HG03439 (cell line): ENCODE data around the gene HYI.
"Not testable (repeated sequence)": the region's sequence is repeated elsewhere in the genome, so short reads cannot be mapped to it uniquely, and the experiment has no call there.

Experiments
- ATAC-seq: cut with Tn5 transposase; IDR thresholded peaks from one replicate; pipeline ENCODE4 v1.9.1; 2021; ENCODE audit warnings: mild to moderate bottlenecking, moderate library complexity; ENCODE audit not compliant: unreplicated experiment

The HYI gene, protein sequence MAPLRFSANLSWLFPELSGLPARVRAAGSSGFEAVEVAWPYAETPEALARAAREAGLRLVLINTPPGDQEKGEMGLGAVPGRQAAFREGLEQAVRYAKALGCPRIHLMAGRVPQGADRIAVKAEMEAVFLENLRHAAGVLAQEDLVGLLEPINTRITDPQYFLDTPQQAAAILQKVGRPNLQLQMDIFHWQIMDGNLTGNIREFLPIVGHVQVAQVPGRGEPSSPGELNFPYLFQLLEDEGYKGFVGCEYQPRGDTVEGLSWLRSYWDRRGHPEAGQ

DNA sequence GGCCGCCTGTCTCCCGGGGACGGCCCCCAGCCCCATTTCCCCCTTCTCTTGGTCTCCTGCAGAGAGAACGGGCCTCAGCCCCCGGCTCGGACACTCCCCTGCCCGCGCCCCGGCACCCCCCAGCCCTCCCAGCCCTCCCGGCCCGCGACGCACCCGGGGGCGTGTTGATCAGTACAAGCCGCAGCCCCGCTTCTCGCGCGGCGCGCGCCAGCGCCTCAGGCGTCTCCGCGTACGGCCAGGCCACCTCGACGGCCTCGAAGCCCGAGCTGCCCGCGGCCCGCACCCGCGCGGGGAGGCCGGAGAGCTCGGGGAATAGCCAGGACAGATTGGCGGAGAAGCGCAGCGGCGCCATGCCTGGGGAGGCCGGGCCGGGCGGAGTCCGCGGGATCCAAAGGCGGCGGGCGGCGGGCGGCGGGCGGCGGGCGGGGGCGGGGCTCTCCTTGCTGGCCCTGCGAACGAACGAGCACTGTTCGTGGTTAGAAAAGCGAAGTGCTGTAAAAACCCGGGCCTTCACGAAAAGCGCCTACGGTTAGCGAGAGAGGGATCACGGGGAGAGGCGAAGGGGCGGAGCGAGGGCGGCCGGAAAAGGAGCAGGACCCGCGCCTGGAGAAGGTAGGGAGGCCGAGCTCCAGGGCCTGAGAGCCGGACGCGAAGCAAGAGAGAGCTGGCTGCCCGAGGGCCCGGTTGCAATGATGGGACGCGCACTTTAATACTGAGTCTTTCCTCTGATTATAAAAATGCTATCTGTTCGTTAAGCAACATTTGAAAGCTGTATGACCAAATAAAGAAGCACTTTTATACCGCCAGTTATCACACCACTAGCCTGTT, at the start of gene HYI:
HYI (minus strand) TSS at position 490 of the 828 bp plus-strand sequence; CDS start at position 352, 138 bp downstream.
- peak; percentile 43 for ATAC-seq

DNA sequence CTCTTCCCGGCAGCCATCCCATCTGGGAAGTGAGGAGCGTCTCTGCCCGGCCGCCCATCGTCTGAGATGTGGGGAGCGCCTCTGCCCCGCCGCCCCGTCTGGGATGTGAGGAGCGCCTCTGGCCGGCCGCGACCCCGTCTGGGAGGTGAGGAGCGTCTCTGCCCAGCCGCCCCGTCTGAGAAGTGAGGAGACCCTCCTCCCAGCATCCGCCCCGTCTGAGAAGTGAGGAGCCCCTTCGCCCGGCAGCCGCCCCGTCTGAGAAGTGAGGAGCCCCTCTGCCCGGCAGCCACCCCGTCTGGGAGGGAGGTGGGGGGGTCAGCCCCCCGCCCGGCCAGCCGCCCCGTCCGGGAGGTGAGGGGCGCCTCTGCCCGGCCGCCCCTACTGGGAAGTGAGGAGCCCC, 48.1 kb upstream of the HYI start:
- ATAC-seq = not testable (repeated sequence)

DNA sequence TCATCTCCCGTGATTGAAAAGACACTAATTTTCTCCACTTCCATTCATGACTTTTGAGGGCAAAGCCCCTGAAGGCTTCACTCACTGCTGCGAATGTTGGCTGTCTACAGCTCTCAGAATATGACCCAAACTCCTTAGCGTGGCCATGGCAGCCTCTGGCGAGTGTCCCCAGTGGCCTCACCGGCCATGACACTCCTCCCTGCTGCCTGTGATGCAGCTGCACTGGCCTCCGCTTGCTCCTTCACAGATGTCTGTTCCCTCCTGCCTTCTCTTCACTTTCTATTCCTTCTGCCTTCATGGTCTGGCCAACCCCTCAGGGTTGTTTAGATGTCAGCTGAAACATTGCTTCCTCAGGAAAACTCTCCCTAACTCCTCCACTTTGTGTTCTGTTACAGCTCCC, 46.2 kb upstream of the HYI start:
- no peak for ATAC-seq

DNA sequence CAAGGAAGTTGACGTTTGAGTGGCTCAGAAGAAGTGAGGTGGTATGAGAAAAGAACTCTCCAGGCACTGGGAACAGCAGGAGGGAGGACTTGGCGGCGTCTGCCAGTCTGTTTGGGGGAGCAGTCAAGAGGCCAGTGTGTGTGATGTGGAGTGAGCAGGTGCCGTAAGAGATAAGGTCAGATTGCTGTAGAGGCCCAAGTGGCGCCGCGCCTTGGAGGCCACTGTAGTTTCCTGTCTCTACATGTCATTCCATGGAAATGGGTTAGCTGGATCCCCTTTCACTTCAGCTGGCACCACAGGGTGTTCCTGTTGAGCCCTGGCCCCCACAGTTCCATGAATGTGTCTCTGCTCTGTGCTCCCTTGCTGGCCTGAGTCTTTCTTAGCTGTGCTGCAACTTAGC, 41.5 kb upstream of the HYI start:
- ATAC-seq = no peak

DNA sequence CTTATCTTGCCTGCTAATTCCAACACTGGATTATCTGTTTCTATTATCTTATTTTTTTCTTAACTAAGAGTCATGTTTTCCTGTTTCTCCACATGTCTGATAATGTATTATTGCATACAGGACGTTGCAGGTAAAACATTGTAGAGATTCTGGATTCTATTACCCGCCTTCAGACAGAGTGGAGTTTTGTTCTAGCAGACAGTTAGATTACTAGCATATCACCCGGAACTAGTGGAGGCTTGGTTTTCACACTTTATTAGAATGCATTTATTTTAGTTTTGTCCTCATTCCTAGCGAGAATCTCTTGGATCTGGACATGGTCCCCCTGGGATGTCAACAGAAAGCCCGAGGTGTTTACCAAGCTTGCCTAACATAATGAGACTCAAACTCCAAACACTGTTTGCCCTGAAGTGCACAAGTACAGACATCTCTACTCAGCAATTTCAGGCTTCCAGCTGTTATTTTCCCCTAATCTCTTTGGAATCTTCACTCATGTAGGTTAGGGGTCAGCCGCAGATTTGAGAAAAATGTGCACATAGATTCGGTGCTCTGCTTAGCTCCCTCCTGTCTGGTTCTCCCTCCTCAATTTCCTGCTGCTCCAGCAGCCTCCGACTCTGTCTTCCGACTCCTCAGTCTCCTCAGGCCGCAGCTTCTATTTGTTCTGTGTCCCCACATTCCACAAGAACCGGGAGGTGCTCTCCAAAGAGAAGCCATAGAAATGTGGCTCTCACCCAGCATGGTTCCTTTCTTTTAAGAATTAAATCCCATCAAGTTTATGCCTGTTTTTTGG, 40.1 kb upstream of the HYI start:
- ATAC-seq = no peak

DNA sequence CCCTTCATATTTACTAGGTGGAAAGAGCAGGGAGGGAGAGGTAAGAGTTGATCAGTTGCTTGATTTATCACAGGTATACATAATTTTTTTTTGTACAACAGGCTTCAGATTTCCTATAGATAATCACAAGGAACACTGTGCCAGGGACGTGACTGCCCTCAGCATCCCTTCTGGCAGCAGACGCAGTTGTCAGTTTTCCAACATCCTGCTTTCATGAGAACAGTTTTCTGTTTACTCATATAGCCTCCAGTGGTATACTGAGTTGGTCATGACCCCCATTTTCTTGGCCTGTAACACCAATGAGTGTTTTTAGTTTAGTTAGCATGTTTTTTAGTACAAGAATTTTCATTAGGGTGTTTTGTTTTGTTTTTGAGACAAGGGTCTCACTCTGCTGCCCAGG, 39.1 kb upstream of the HYI start:
- no peak for ATAC-seq

DNA sequence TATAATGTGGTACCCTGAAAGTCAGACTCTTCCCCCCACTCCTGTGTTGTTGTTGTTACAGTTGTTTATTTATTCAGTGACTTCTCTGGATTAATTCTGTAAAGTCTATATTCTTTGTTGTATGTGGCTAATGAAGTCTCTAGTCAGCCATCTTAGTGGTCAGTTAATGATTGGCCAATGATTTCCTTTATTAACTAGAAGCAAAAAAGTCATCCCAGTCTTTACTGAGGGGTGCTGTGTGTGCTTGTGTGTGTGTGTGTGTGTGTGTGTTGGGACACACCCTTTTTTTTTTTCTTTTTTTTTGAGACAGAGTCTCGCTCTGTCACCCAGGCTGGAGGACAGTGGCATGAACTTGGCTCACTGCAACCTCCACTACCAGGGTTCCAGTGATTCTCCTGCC, 37.3 kb upstream of the HYI start:
- ATAC-seq = no peak

DNA sequence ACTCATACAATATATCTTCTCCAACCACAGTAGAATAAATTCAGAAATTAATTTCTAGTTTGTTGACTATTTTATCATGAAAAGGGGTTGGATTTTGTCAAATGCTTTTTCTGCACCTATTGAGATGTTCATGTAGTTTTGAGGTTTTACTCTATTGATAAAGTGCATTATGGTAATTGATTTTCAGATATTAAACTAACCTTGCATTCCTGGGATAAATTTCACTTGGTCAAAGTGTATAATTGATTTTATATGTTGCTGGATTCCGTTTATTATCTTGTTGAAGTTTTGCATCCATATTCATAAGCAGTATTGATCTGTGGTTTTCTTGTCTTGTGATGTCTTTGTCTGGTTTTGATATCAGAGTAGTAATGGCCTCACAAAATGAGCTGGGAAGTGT, 34.4 kb upstream of the HYI start:
- no peak for ATAC-seq

DNA sequence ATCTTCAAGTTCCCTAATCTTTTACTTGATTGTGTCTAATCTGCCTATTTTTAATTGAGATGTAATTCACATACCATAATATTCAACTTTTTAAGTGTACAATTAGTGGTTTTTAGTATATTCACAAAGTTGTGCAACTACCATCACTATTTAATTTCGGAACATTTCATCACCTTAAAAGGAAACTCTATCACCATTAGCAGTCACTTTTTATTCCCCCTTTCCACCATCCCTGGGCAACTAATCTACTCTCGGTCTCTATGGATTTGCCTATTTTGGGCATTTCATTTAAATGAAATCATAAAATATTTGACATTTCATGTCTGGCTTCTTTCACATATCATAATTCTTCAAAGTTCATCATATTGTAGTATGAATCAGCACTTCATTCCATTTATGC, 30.6 kb upstream of the HYI start:
- no peak for ATAC-seq

DNA sequence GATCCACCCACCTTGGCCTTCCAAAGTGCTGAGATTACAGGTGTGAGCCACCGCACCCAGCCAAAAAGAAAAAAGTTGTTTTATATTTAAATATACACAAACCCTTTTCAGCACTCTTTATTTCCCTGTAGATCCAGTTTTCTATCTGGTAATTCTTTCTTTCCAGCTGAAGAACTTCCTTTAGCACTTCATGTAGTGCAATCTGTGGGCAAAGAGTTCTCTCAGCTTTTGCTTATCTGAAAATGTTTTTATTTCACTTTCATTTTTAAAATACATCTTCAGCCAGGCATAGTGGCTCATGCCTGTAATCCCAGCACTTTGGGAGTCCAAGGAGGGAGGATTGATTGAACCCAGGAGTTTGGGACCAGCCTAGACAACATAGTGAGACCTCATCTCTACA, 28.5 kb upstream of the HYI start:
- ATAC-seq = no peak

DNA sequence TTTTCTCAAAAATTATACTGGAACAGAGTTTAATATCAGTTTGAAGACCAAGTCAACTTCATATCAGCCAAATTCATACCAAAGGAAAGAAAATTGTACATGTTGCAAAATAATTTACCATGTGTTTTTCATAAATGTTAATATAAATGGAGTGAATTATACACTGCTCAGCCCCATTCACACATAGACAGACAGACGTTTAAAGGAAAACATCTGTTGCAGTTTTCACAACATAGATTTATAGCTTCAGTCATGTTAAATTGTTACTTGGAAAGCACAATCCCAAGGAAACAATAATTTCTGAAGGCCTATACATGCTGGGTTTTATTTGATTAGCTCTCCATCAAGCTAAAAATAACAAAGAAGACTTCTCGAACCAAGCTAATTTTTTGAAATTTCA, 27.8 kb upstream of the HYI start:
- no peak for ATAC-seq

DNA sequence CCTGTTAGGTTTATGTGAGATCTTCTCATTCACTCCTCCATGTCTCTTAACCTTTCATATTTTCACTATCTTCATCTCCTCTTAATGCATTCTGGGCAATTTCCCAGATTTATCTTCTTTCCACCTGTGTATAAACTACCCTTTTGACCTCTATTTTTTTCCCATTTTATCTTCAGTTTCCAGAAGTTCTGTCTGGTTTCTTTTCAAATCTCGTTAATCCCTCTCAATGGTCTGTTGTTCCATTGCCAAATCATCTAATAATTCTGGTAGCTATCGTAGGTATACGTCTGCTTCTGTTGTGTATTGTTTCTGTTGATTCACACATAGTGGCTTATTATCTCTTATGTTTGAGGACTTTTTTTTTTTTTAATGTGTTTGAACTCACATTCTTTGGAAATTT, 25.7 kb upstream of the HYI start:
- no peak for ATAC-seq

DNA sequence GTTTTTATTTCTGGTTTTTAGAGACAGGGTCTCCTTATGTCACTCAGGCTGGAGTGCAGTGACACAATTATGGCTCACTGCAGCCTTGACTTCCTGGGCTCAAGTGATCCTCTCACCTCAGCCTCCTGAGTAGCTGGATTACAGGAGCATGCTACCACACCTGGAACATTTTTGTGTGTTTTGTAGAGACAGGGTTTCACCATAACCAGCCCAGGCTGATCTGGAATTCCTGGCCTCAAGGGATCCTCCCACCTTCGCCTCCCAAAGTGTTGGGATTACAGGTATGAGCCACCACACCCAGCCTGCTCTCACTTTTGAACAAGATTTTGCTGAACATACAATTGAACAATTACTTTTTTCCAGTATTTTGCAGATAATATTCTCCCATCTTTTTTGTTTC, 24.0 kb upstream of the HYI start:
- no peak for ATAC-seq

DNA sequence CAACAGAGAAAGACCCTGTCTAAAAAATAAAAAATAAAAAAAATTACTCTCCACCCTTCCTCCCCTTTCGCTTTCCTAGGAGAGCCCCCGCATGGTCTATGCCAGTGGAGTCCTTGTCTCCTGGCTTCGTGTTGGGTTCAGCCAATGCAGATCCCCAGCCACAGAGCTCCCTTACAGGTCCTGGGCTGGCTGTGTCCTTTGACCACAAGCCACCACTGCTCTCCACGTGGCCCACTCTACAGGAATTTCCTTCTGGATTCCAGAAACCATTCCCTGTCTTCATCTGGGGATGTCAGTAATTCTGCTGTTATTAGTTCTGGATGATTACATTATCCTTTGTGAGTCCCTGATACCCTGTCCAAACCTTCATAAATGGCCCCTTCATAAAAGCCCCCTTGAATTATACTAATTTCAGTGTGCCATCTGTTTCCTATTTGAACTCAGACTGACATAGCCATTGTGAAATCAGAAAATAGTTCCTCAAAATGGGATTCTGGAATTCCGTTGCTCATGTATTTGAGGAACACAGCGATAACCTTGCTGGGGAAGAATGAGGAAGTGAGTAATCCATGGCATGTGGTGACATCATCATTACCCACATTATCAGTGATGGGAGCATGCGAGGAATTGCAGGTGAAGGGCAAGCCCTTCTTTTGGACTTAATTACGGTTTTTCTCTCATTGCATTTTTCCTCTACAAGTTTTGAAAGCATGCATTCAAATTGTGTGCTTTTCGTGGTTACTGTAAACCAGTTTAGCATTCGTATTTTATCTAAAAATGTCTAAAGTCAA, 22.1 kb upstream of the HYI start:
- not testable (repeated sequence) for ATAC-seq

DNA sequence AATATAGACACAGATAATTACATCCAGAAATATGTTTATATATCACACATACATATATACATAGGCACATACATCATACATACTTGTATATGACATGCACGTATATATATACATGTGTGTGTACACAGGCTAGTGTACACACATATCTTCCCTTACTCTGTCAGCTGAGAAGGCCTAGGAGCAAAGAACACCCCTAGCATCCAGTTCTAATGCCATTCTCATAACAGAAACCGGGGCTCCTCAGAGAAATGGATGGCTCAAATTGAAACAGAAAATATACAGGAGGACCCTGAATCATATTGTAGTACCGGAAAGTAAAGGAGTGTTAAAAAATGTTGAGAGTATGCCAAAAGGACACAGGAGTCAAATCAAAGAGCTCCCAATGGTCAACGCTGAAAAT, 19.7 kb upstream of the HYI start:
- no peak for ATAC-seq

DNA sequence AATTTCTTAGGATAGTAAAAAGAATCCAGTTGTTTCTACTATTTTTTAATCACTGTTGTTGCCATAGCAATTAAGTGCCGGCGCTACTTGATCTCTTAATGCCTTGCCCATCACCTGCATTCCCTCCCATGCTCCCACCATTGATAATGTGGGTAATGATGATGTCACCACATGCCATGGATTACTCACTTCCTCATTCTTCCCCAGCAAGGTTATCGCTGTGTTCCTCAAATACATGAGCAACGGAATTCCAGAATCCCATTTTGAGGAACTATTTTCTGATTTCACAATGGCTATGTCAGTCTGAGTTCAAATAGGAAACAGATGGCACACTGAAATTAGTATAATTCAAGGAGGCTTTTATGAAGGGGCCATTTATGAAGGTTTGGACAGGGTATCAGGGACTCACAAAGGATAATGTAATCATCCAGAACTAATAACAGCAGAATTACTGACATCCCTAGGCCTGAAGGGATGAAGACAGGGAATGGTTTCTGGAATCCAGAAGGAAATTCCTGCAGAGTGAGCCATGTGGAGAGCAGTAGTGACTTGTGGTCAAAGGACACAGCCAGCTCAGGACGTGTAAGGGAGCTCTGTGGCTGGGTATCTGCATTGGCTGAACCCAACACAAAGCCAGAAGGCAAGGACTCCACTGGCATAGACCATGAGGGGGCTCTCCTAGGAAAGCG, 18.9 kb upstream of the HYI start:
- ATAC-seq = not testable (repeated sequence)

DNA sequence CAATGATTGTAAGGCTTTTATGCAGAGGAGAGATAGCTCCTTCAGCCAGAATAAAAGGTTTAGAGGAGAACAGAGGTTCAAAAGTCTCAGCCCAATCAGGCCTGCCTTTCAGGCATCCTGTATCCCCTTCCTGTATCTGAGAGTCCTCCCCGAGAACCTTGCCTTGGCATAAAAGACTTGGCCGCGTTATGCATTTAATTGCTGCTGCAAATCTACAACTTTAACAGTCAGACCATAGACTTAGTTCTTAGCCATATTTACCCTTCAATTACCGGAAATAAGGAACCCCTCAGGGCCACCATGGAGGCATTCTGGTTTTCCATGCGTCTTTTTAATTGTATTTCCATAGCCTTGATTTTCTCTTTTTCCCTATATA, 18.3 kb upstream of the HYI start:
- no peak for ATAC-seq

DNA sequence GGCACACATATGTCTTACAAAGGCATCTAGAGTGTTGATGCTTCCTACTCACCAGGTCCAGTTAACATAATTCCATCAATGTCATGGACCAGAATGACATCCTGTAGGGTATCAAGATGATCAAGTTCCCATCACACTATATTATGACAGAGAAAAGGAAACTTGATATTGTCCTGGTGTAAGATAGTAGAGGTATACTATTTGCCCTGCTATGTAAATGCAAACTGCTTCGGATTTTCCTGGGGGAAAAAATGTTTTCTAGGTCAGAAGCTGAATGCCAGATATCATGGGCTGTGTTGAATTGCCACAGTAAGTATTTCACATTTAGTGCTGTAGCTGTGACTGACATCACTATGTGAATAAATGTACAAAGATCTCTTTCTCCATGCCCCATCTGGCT, 16.2 kb upstream of the HYI start:
- ATAC-seq = no peak

DNA sequence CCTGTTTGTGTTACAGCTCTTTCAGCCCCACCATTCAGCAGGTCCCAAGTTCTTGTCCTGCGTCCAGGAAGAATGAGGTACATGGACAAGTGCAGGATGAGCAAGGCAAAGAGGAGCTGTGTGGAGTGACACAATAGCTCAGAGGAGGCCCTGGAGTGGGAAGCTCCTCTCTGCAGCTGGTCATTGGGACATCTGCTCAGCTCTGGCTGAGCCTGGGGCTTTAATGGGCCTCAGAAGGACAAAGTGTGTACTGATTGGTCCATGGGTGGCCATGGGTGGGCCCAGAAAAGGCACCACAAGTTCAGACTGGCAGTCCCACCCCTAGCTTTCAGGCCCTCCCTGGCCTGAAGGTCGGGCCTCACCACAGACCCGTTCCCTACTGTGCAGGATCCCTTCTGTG, 14.7 kb upstream of the HYI start:
- no peak for ATAC-seq

DNA sequence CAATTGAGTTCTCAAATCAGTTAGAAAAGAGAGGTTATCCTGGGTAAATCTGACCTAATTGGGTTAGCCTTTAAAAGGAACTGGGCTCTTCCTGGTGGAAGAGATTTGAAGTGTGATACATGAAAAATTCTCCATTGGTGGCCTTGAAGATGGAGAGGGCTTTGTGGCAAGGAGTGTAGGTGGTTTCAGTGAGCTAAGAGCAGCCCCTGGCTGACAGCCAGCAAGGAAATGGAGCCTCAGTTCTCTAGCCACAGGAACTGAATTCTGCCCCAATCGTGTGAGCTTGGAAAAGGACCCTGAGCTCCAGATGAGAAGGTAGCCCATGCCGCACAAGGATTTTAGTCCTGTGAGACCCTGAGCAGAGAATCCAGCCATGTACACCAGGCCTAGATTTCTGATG, 12.7 kb upstream of the HYI start:
- no peak for ATAC-seq
